Aorta (tissue), 5 donors: Measurements from ENCODE around the gene DIO1. TPM values are rescaled to one million over a fixed set of nuclear protein-coding genes. Genes with fewer than 3 reads are reported as not detected.

Experiments used
- ATAC-seq: fragments of 200-7000 bp; cut with Tn5 transposase; one replicate; pipeline ENCODE4 v1.9.1; 2022; ENCODE audit warnings: moderate library complexity; ENCODE audit not compliant: low FRiP score
- DNase-seq, 2 donors: peaks; one replicate each; pipeline ENCODE4 v3.0.0-alpha.2; 2020
- H3K27ac ChIP-seq, 2 donors: one replicate each; pipeline ENCODE4 v1.5.1; 2013; ENCODE audit warnings: low read length in 2 of 2, mild to moderate bottlenecking in 2 of 2, moderate library complexity in 2 of 2, control low read depth in 1 of 2, inconsistent platforms in 1 of 2, low read depth in 1 of 2
- H3K27me3 ChIP-seq, 2 donors: one replicate each; pipeline ENCODE4 v1.6.1; 2013; ENCODE audit warnings: control low read depth in 1 of 2, low read length in 1 of 2, mild to moderate bottlenecking in 1 of 2, moderate library complexity in 1 of 2; ENCODE audit not compliant: insufficient read depth in 2 of 2, control insufficient read depth in 1 of 2
- H3K36me3 ChIP-seq, 2 donors: one replicate each; pipeline ENCODE4 v1.6.1; 2013; ENCODE audit warnings: control low read depth in 1 of 2, low read length in 1 of 2, mild to moderate bottlenecking in 1 of 2; ENCODE audit not compliant: insufficient read depth in 2 of 2, control insufficient read depth in 1 of 2
- H3K4me1 ChIP-seq, 2 donors: one replicate each; pipeline ENCODE4 v1.6.1; 2013; ENCODE audit warnings: low read length in 2 of 2, control low read depth in 1 of 2, mild to moderate bottlenecking in 1 of 2, moderate library complexity in 1 of 2; ENCODE audit not compliant: insufficient read depth in 2 of 2, control insufficient read depth in 1 of 2
- H3K4me3 ChIP-seq, 2 donors: one replicate each; pipeline ENCODE4 v1.5.1; 2013; ENCODE audit warnings: low read length in 2 of 2, control low read depth in 1 of 2, mild to moderate bottlenecking in 1 of 2
- H3K9me3 ChIP-seq: one replicate; pipeline ENCODE4 v1.6.1; 2013; ENCODE audit warnings: mild to moderate bottlenecking, low read length; ENCODE audit not compliant: control insufficient read depth
- WGBS, 2 donors: extraction: QIAGEN DNeasy Blood & Tissue Kit; methylation state at CpG; one replicate each; pipeline ENCODE4 v1.1.7; 2013; 5-methylcytosine and 5-hydroxymethylcytosine counted together
- intact Hi-C, 2 donors: fragments of 100-400 bp; cut with DNase I; formaldehyde crosslinking; loops; one replicate each; pipeline versions ENCODE4 v1.14.2 to v1.15.0; 2022
- long read RNA-seq, 2 donors: library from polyadenylated mRNA; unstranded; transcript quantifications; one replicate each; pipeline ENCODE4 v2.0.0, GENCODE V29; 2020 to 2021
- polyA plus RNA-seq, 2 donors: library from polyadenylated mRNA; stranded (reverse); fragments of 200-250 nt; gene quantifications; one replicate each; pipeline ENCODE4 v1.2.3, GENCODE V29; 2013
- total RNA-seq, 2 donors: library from RNA; stranded (reverse); fragmentation: NEBNext Ultra II Directional; extraction: Animal tissue kit (Norgen Biotek cat#: 25700); gene quantifications; one replicate each; pipeline ENCODE4 v1.2.1, GENCODE V29; 2021
- donor health status: healthy with polysubstance abuse.
- donor health status: Bipolar disorder and iron deficiency.
- donor health status: DM: no; HTN: no; CAD: no.
- donor health status: DM: no; HTN: no; CAD: no.
- donor health status: DM: yes; HTN: yes; CAD: no.

DIO1 gene
- total RNA-seq: not detected
- polyA plus RNA-seq: not detected
- long read RNA-seq, donor 1, partial matches to known transcripts: 0 of 1 reads
- long read RNA-seq, donor 1, other reads (novel, unspliced or antisense): 1 of 1 reads
- long read RNA-seq, donor 2, partial matches to known transcripts: 0 of 6 reads
- long read RNA-seq, donor 2, other reads (novel, unspliced or antisense): 6 of 6 reads

- H3K36me3 ChIP-seq: no peaks in the 10 kb centered on the region
- intact Hi-C loops: loop anchor here in 1 of 2 donors (5.0 kb wide), 1 partner anchor 53 kb away; the partner anchor contains the start of genes IFT25 and LRRC42
- peaks cover 0 to 2% of the 10 kb centered on the region in 2 donors for H3K4me1 ChIP-seq
- no peaks in the 10 kb centered on the region for H3K9me3 ChIP-seq
- 86 to 88% methylated on average over 14 of the region's 14 CpGs for WGBS, 2 donors
- ATAC-seq (no peak), DNase-seq (no peak)
- H3K27ac ChIP-seq: no peak within 1 kb of the TSS
- H3K27me3 ChIP-seq: no peaks in the 10 kb centered on the region
- H3K4me3 ChIP-seq: no peak within 1 kb of the TSS
These were observed at the start of gene DIO1 for GRCh38 chr1:53893999-53894636. DIO1 (plus strand) TSS chr1:53894187; CDS start chr1:53894211, 24 bp downstream.

GRCh38 chr1:53847980-53848379 is 46.0 kb upstream of the DIO1 start:
- H3K27me3 ChIP-seq: no peaks in the 10 kb centered on the region
- H3K4me3 ChIP-seq: no peak overlapping the region
- DNase-seq: no peak
- no peak for ATAC-seq
- H3K27ac ChIP-seq: no peak overlapping the region
- H3K9me3 ChIP-seq: no peaks in the 10 kb centered on the region
- WGBS, 2 donors: 78 to 86% methylated on average over 6 of the region's 6 CpGs
- H3K4me1 ChIP-seq: no peaks in the 10 kb centered on the region
- H3K36me3 ChIP-seq: peaks cover 0 to 8% of the 10 kb centered on the region in 2 donors
- intact Hi-C loops: no loop called here

GRCh38 chr1:53850082-53850673 is 43.8 kb upstream of the DIO1 start:
- H3K27ac ChIP-seq: no peak overlapping the region
- H3K27me3 ChIP-seq: no peaks in the 10 kb centered on the region
- H3K4me3 ChIP-seq: no peak overlapping the region
- no peaks in the 10 kb centered on the region for H3K4me1 ChIP-seq
- ATAC-seq: no peak
- peaks cover 0 to 10% of the 10 kb centered on the region in 2 donors for H3K36me3 ChIP-seq
- intact Hi-C loops: no loop called here
- no peak for DNase-seq
- WGBS, 2 donors: 84 to 88% methylated on average over 7 of the region's 7 CpGs
- no peaks in the 10 kb centered on the region for H3K9me3 ChIP-seq

- 87 to 88% methylated on average over 9 of the region's 9 CpGs for WGBS, 2 donors
- Histone ChIP-seq H3K27me3 (no peaks in the 10 kb centered on the region), H3K4me1 (no peaks in the 10 kb centered on the region), H3K27ac (no peak overlapping the region), H3K4me3 (no peak overlapping the region), H3K36me3 (peaks cover 10% of the 10 kb centered on the region in 2 donors), H3K9me3 (no peaks in the 10 kb centered on the region)
- intact Hi-C loops: no loop called here
- DNase-seq (no peak), ATAC-seq (no peak)
These were observed 42.3 kb upstream of the DIO1 start for GRCh38 chr1:53851571-53852285.

- intact Hi-C loops: no loop called here
- Histone ChIP-seq H3K4me1 (no peaks in the 10 kb centered on the region), H3K27ac (no peak overlapping the region), H3K4me3 (no peak overlapping the region), H3K36me3 (peaks cover 0 to 19% of the 10 kb centered on the region in 2 donors), H3K27me3 (no peaks in the 10 kb centered on the region), H3K9me3 (no peaks in the 10 kb centered on the region)
- ATAC-seq (no peak), DNase-seq (no peak)
These were observed 33.0 kb upstream of the DIO1 start for GRCh38 chr1:53860967-53861411.

- peaks cover 0 to 12% of the 10 kb centered on the region in 2 donors for H3K36me3 ChIP-seq
- no peak overlapping the region for H3K27ac ChIP-seq
- no peaks in the 10 kb centered on the region for H3K27me3 ChIP-seq
- no peak for ATAC-seq
- no peak overlapping the region for H3K4me3 ChIP-seq
- WGBS, 2 donors: 49 to 57% methylated on average over 7 of the region's 7 CpGs
- no peaks in the 10 kb centered on the region for H3K4me1 ChIP-seq
- no peak for DNase-seq
- intact Hi-C loops: no loop called here
- H3K9me3 ChIP-seq: no peaks in the 10 kb centered on the region
These were observed 31.5 kb upstream of the DIO1 start for GRCh38 chr1:53862507-53862906.

GRCh38 chr1:53868565-53868964 is 25.4 kb upstream of the DIO1 start:
- Histone ChIP-seq H3K4me1 (no peaks in the 10 kb centered on the region), H3K4me3 (no peak overlapping the region), H3K36me3 (peaks cover 5 to 7% of the 10 kb centered on the region in 2 donors), H3K27me3 (no peaks in the 10 kb centered on the region), H3K27ac (no peak overlapping the region), H3K9me3 (no peaks in the 10 kb centered on the region)
- ATAC-seq (no peak), DNase-seq (no peak)
- 73 to 83% methylated on average over 1 of the region's 1 CpG for WGBS, 2 donors
- intact Hi-C loops: no loop called here

GRCh38 chr1:53869454-53870117 is 24.4 kb upstream of the DIO1 start:
- H3K27ac ChIP-seq: no peak overlapping the region
- H3K27me3 ChIP-seq: no peaks in the 10 kb centered on the region
- no peaks in the 10 kb centered on the region for H3K9me3 ChIP-seq
- DNase-seq (no peak), ATAC-seq (no peak)
- WGBS, 2 donors: 90 to 92% methylated on average over 11 of the region's 11 CpGs
- no peak overlapping the region for H3K4me3 ChIP-seq
- intact Hi-C loops: loop anchor here in 1 of 2 donors (10.0 kb wide), 1 partner anchor 195 kb away; no protein-coding TSS in a partner anchor
- H3K4me1 ChIP-seq: no peaks in the 10 kb centered on the region
- peaks cover 5 to 6% of the 10 kb centered on the region in 2 donors for H3K36me3 ChIP-seq
